Osteoblast (primary cell): ENCODE data around the gene JHY. TPM values are rescaled to one million over a fixed set of nuclear protein-coding genes. Genes with fewer than 3 reads are reported as not detected.
A peak's percentile ranks its signal among the peaks of the same experiment; 100 is the strongest.

ENCODE experiments used
- DNase-seq: peaks from one replicate; pipeline ENCODE4 v3.0.0; 2011; ENCODE audit warnings: low spot score, mixed read lengths; ENCODE audit not compliant: insufficient read length; ENCODE audit errors: missing footprints
- H2AFZ ChIP-seq: 2 replicates; pipeline ENCODE4 v1.6.0; 2011; ENCODE audit warnings: mild to moderate bottlenecking, low read length
- H3K27ac ChIP-seq: 2 replicates; pipeline ENCODE4 v1.5.1; 2011; ENCODE audit warnings: mild to moderate bottlenecking, low read depth, low read length, moderate library complexity
- H3K27me3 ChIP-seq: 2 replicates; pipeline ENCODE4 v1.6.0; 2012; ENCODE audit warnings: mild to moderate bottlenecking, control low read depth, inconsistent platforms, low read length, moderate library complexity; ENCODE audit not compliant: insufficient read depth
- H3K36me3 ChIP-seq: 2 replicates; pipeline ENCODE4 v1.5.1; 2011; ENCODE audit warnings: mild to moderate bottlenecking, low read length, control low read depth, moderate library complexity; ENCODE audit not compliant: insufficient read depth
- H3K4me1 ChIP-seq: 2 replicates; pipeline ENCODE4 v1.5.1; 2011; ENCODE audit warnings: mild to moderate bottlenecking, low read length, control low read depth, moderate library complexity; ENCODE audit not compliant: insufficient read depth
- H3K4me2 ChIP-seq: 2 replicates; pipeline ENCODE4 v1.6.0; 2011; ENCODE audit warnings: mild to moderate bottlenecking, low read length; ENCODE audit not compliant: insufficient read depth
- H3K4me3 ChIP-seq: fragments of 200-600 bp; sonication (generic); 3 replicates; pipeline ENCODE4 v1.5.1; 2012; ENCODE audit warnings: mild to moderate bottlenecking, low read length, inconsistent platforms; ENCODE audit not compliant: insufficient read depth
- H3K79me2 ChIP-seq: 2 replicates; pipeline ENCODE4 v1.6.0; 2012; ENCODE audit warnings: mild to moderate bottlenecking, low read length, control low read depth, inconsistent platforms; ENCODE audit not compliant: insufficient read depth
- H3K9me3 ChIP-seq: 2 replicates; pipeline ENCODE4 v1.5.1; 2011; ENCODE audit warnings: low read depth, low read length, control low read depth
- H4K20me1 ChIP-seq: 2 replicates; pipeline ENCODE4 v1.6.0; 2012; ENCODE audit warnings: mild to moderate bottlenecking, low read length, control low read depth; ENCODE audit not compliant: insufficient read depth
- CTCF ChIP-seq: IDR thresholded peaks from 2 replicates; pipeline ENCODE4 v1.5.1; 2011; ENCODE audit warnings: mild to moderate bottlenecking, low read depth, low read length, moderate library complexity; ENCODE audit errors: extremely low read depth
- total RNA-seq: library from RNA; depleted of rRNA; stranded (reverse); fragments of >200 nt; gene quantifications from 2 replicates; pipeline ENCODE4 v1.2.3, GENCODE V29; 2012

Gene JHY
- total RNA-seq, 1 donor = 12.7 TPM

DNA sequence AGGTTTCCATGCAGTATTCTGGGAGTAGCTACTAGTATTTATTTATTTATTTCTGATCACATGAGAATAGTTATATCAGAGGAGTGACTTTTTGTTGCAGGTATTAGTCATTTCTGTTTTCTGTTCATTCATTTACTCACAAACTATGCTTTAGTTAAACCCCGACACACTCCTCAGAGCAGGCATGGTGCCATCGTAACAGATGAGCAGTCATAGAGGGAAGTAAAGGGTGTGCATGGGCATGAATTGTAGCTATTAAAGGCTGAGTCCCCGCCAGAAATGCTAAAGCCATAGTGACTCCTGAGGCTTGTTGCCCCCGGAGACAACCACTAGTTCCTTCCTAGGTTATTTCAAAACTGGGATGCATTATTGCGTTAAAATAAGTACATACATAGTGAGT, 10.6 kb downstream of the JHY start:
- Histone ChIP-seq H3K4me1 (no peaks in the 10 kb centered on the region), H2AFZ (no peak overlapping the region), H3K4me2 (no peak overlapping the region), H3K27ac (no peak overlapping the region), H3K36me3 (no peaks in the 10 kb centered on the region), H3K4me3 (no peak overlapping the region), H3K9me3 (no peaks in the 10 kb centered on the region), H4K20me1 (no peaks in the 10 kb centered on the region), H3K79me2 (no peaks in the 10 kb centered on the region), H3K27me3 (no peaks in the 10 kb centered on the region)
- TF ChIP-seq CTCF = no peak
- no peak for DNase-seq

DNA sequence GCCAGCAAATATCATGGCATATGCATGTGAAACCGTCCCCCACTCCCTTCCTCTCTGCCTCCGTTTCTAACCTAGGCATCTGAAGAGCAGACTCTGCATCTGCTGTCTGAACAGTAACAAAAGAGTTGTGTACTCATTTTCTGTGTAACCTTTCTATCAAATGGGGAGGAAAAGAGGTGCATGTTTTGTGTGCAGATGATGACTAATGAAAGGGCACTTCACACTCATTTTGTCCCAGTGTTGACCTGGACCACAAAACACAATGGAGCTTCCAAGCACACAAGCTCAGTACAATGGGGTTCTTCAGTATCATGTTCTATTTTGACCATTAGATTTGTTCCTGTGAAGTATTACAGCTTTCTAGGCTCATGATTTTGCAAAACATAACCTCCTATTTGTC, 13.0 kb downstream of the JHY start:
- no peak overlapping the region for H2AFZ ChIP-seq
- no peak for DNase-seq

GRCh38 chr11:122897606-122898210, 15.1 kb downstream of the JHY start:
- no peak for TF ChIP-seq CTCF
- Histone ChIP-seq H3K4me1 (no peaks in the 10 kb centered on the region), H3K4me3 (no peak overlapping the region), H3K79me2 (no peaks in the 10 kb centered on the region), H4K20me1 (peaks cover 1% of the 10 kb centered on the region), H3K27ac (no peak overlapping the region), H3K4me2 (no peak overlapping the region), H2AFZ (no peak overlapping the region), H3K9me3 (no peaks in the 10 kb centered on the region), H3K27me3 (no peaks in the 10 kb centered on the region), H3K36me3 (no peaks in the 10 kb centered on the region)
- DNase-seq = peak; percentile 55

More for the DNA sequence above, 13.0 kb downstream of the JHY start:
- Histone ChIP-seq H3K36me3 (no peaks in the 10 kb centered on the region), H3K27ac (no peak overlapping the region), H3K27me3 (no peaks in the 10 kb centered on the region), H3K4me2 (no peak overlapping the region), H3K4me3 (no peak overlapping the region), H4K20me1 (no peaks in the 10 kb centered on the region), H3K79me2 (no peaks in the 10 kb centered on the region), H3K9me3 (no peaks in the 10 kb centered on the region), H3K4me1 (no peaks in the 10 kb centered on the region)
- TF ChIP-seq CTCF = no peak

- H3K4me2 ChIP-seq = no peak overlapping the region
- H3K4me1 ChIP-seq = no peaks in the 10 kb centered on the region
- H2AFZ ChIP-seq = no peak overlapping the region
- no peak overlapping the region for H3K27ac ChIP-seq
- DNase-seq = no peak
- TF ChIP-seq CTCF = no peak
- H3K9me3 ChIP-seq = no peaks in the 10 kb centered on the region
- no peak overlapping the region for H3K4me3 ChIP-seq
- H3K79me2 ChIP-seq = no peaks in the 10 kb centered on the region
- H3K36me3 ChIP-seq = no peaks in the 10 kb centered on the region
- H3K27me3 ChIP-seq = no peaks in the 10 kb centered on the region
- H4K20me1 ChIP-seq = peaks cover 2% of the 10 kb centered on the region
Measured at GRCh38 chr11:122898799-122899198, 16.2 kb downstream of the JHY start.
